Calu3 (cell line): ENCODE results near the gene IHH. TPM values are rescaled to one million over a fixed set of nuclear protein-coding genes. Genes with fewer than 3 reads are reported as not detected.

ENCODE experiments used
- BruUV-seq: library from RNA; stranded (reverse); fragments of 400-500 nt; replicated peaks from 2 replicates; lab custom pipeline; 2021; lab: Mats Ljungman, UMichigan
- CTCF ChIA-PET: fragments of 300-600 bp; sonication (Branson Sonifier 250); formaldehyde crosslinking; loops from one replicate; lab custom pipeline; 2022; ENCODE audit warnings: antibody characterized with exemption; lab: Charles Lee
- DNase-seq: peaks from one replicate; pipeline ENCODE4 v3.0.0; 2022
- H3K27ac Mint-ChIP-seq: one replicate; pipeline ENCODE4 v1.8.0; 2022; ENCODE audit warnings: mixed read lengths; ENCODE audit not compliant: unreplicated experiment
- H3K27me3 Mint-ChIP-seq: one replicate; pipeline ENCODE4 v1.8.0; 2022; ENCODE audit warnings: mixed read lengths; ENCODE audit not compliant: unreplicated experiment
- H3K36me3 Mint-ChIP-seq: one replicate; pipeline ENCODE4 v1.8.0; 2022; ENCODE audit warnings: mild to moderate bottlenecking, moderate library complexity, mixed read lengths; ENCODE audit not compliant: insufficient read depth, unreplicated experiment
- H3K4me1 Mint-ChIP-seq: one replicate; pipeline ENCODE4 v1.8.0; 2022; ENCODE audit warnings: mild to moderate bottlenecking, low read depth, mixed read lengths; ENCODE audit not compliant: unreplicated experiment
- H3K4me3 Mint-ChIP-seq: one replicate; pipeline ENCODE4 v1.8.0; 2022; ENCODE audit warnings: mild to moderate bottlenecking, low read depth, moderate library complexity, mixed read lengths; ENCODE audit not compliant: unreplicated experiment
- H3K9me3 Mint-ChIP-seq: one replicate; pipeline ENCODE4 v1.8.0; 2022; ENCODE audit warnings: low read depth, mixed read lengths; ENCODE audit not compliant: unreplicated experiment
- CTCF ChIP-seq: fragments of 200-600 bp; IDR thresholded peaks from one replicate; pipeline ENCODE4 v1.8.0; 2022; ENCODE audit warnings: antibody characterized with exemption; ENCODE audit not compliant: unreplicated experiment
- intact Hi-C: fragments of 100-400 bp; cut with micrococcal nuclease; formaldehyde crosslinking; loops from one replicate; pipeline ENCODE4 v1.10.0; 2022; ENCODE audit not compliant: unreplicated experiment
- total RNA-seq: library from RNA; stranded (reverse); gene quantifications from 2 replicates; pipeline ENCODE4 v1.2.3, GENCODE V29; 2022

IHH gene
- total RNA-seq, 1 experiment from 2014 or later = 9.0 TPM

DNA sequence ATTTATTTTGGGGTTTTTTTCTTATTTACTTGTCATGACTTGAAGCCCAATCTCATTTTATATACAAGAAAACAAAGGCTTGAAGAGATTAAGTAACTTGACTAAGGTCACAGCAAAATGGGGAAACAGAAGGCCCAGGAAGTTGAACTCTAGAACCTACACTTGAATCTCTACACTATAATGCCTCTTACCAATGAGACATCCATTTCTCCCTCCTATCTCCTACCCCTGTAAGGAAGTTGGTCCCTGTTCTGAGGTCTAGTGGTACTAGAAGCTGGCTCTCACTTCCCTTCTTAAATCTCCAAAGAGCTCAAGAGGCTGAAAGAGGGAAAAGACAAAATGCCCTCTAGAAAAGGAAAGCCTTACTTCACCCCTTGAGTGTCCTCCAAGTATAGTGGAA, 25.5 kb upstream of the IHH start:
- Mint-ChIP-seq H3K36me3 (no peaks in the 10 kb centered on the region), H3K27ac (no peak overlapping the region), H3K27me3 (no peaks in the 10 kb centered on the region), H3K9me3 (peaks cover 3% of the 10 kb centered on the region), H3K4me3 (no peak overlapping the region), H3K4me1 (peaks cover 24% of the 10 kb centered on the region)
- no TSS peak for BruUV-seq
- TF ChIP-seq CTCF = no peak
- intact Hi-C loops = no loop called here
- no peak for DNase-seq
- CTCF ChIA-PET = interaction anchor here (0.6 kb wide), 1 partner anchor 15 kb away, joined by 3 read pairs; no protein-coding TSS in a partner anchor

GRCh38 chr2:219084791-219085190, 24.1 kb upstream of the IHH start:
- no peak for TF ChIP-seq CTCF
- Mint-ChIP-seq H3K27ac (no peak overlapping the region), H3K27me3 (no peaks in the 10 kb centered on the region), H3K9me3 (no peaks in the 10 kb centered on the region), H3K4me1 (peaks cover 20% of the 10 kb centered on the region), H3K4me3 (no peak overlapping the region), H3K36me3 (no peaks in the 10 kb centered on the region)
- no TSS peak for BruUV-seq
- intact Hi-C loops = no loop called here
- CTCF ChIA-PET = no interaction called here
- no peak for DNase-seq

- CTCF ChIA-PET = interaction anchor here (1.0 to 2.4 kb wide), 3 partner anchors 21 to 52 kb away, joined by 3 to 16 read pairs (median 7); no protein-coding TSS in a partner anchor
- no peaks in the 10 kb centered on the region for H3K36me3 Mint-ChIP-seq
- TF ChIP-seq CTCF = no peak
- H3K4me1 Mint-ChIP-seq = peaks cover 21% of the 10 kb centered on the region
- intact Hi-C loops = no loop called here
- DNase-seq = no peak
- H3K27ac Mint-ChIP-seq = no peak overlapping the region
- no peaks in the 10 kb centered on the region for H3K27me3 Mint-ChIP-seq
- no TSS peak for BruUV-seq
- no peaks in the 10 kb centered on the region for H3K9me3 Mint-ChIP-seq
- H3K4me3 Mint-ChIP-seq = no peak overlapping the region
Measured at GRCh38 chr2:219082332-219082958, 21.7 kb upstream of the IHH start.

DNA sequence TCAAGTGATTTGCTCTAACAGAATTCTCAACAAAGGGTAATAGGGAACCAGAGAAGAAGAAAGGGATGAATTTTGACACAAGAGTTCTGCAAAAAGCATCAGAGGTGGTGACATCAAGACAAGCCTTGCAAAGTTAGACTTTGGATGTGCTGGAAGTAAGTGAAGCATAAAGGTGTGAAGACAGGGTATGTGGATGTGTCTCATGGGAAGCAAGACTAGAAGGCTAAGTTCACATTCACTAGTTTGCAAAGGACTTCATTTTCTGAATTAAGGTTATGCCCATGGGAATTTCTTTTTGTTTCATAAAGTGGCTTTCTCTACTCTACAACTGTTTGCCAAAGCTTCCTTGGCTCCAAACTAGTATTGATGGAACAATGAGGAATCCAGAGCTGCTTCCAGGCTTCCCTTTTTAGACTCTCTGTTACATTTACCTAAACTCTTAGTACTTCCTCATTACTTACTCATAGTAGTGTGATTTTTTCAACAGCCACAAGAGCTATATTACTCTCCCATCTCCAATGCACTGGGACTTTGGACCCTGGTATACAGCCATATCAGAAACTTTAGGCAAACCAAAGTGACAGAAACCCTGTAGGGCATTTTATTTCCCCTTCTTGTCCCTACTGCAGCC, 21.1 kb upstream of the IHH start:
- Mint-ChIP-seq H3K36me3 (no peaks in the 10 kb centered on the region), H3K4me3 (no peak overlapping the region), H3K4me1 (peaks cover 27% of the 10 kb centered on the region), H3K9me3 (no peaks in the 10 kb centered on the region), H3K27ac (no peak overlapping the region), H3K27me3 (no peaks in the 10 kb centered on the region)
- no peak for DNase-seq
- CTCF ChIA-PET = interaction anchor here (1.0 to 2.4 kb wide), 3 partner anchors 22 to 52 kb away, joined by 3 to 16 read pairs (median 7); no protein-coding TSS in a partner anchor
- intact Hi-C loops = no loop called here
- TF ChIP-seq CTCF = no peak
- BruUV-seq = no TSS peak
